ENCODE measurements around the gene HELLS.
"Not testable (repeated sequence)": the region's sequence is repeated elsewhere in the genome, so short reads cannot be mapped to it uniquely, and the experiment has no call there.

Gene HELLS

GRCh38 chr10:94608559-94608958 is 63.0 kb downstream of the HELLS start:
- no peak for DNase-seq

GRCh38 chr10:94614558-94614957 is 69.0 kb downstream of the HELLS start:
- DNase-seq = no peak

- no peak for DNase-seq
Observed at GRCh38 chr10:94617389-94617944, 71.9 kb downstream of the HELLS start.

- DNase-seq = no peak
Observed at GRCh38 chr10:94622666-94623205, 77.1 kb downstream of the HELLS start.

- DNase-seq = no peak
Observed at GRCh38 chr10:94623572-94623971, 78.0 kb downstream of the HELLS start.

GRCh38 chr10:94626476-94626875 is 80.9 kb downstream of the HELLS start:
- no peak for DNase-seq

- DNase-seq = no peak
Observed at GRCh38 chr10:94627511-94627910, 81.9 kb downstream of the HELLS start.

GRCh38 chr10:94630017-94630688 is 84.6 kb downstream of the HELLS start:
- no peak for DNase-seq

- no peak for DNase-seq
Observed at GRCh38 chr10:94631077-94631875, 85.7 kb downstream of the HELLS start.

- no peak for DNase-seq
Observed at GRCh38 chr10:94632954-94633353, 87.4 kb downstream of the HELLS start.

- DNase-seq = not testable (repeated sequence)
Observed at GRCh38 chr10:94638097-94638496, 92.5 kb downstream of the HELLS start.

GRCh38 chr10:94639902-94640301 is 94.3 kb downstream of the HELLS start:
- no peak for DNase-seq

- DNase-seq = no peak
Observed at GRCh38 chr10:94640562-94640961, 95.0 kb downstream of the HELLS start.

- DNase-seq = no peak
Observed at GRCh38 chr10:94641480-94641879, 95.9 kb downstream of the HELLS start.

GRCh38 chr10:94644352-94644751 is 98.8 kb downstream of the HELLS start:
- no peak for DNase-seq

- DNase-seq = no peak
Observed at GRCh38 chr10:94645285-94645684, 99.7 kb downstream of the HELLS start.
